ENCODE measurements around the gene C16orf82. TPM values are rescaled to one million over a fixed set of nuclear protein-coding genes. Genes with fewer than 3 reads are reported as not detected.

Gene C16orf82
- total and polyA plus RNA-seq, 9 of the 15 experiments (the other 6 are each of a cell fraction or from before 2014, with no cell fraction given): not detected

DNA sequence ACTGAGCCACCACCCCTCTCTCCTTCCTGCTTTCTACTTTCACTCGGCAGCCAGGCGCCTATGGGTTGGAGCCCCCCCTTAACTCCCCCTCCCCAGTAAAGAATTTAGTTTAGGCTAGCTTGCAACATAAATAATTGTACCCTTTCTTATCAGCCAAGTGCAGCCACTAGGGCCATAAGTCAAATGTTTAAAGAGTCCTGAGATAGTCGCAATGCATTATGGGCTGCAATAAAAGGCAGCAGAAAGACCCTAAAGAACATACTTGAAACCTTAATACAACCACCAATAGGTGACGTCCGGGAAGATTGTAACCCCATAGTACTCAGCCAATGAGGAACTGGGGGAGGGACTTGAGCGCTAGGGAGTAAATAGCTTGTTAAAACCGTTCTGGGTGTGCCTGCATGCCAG is 40.5 kb downstream of the C16orf82 start (continued):
- TF ChIP-seq NR4A1 (CRISPR knock-in tag; IDR thresholded peaks at IDR 0.05) (no peak), NR4A1 (tag; IDR thresholded peaks at IDR 0.05) (no peak), CEBPG (CRISPR knock-in tag; IDR thresholded peaks at IDR 0.05) (no peak), CEBPG (tag; conservative IDR thresholded peaks at IDR 0.05 in 1 of 2, IDR thresholded peaks at IDR 0.05 in 1 of 2) (peak in 1 of 2 experiments; percentile 48; a peak in 1 of 4 replicates), SMARCC2 (IDR thresholded peaks at IDR 0.05; ENCODE audit: low read depth) (no peak), EHMT2 (IDR thresholded peaks at IDR 0.05) (no peak), ARID2 (IDR thresholded peaks at IDR 0.05) (no peak), ZNF584 (CRISPR knock-in tag; IDR thresholded peaks at IDR 0.05; ENCODE audit: low read depth) (no peak), PHF20 (IDR thresholded peaks at IDR 0.05; ENCODE audit: partially characterized antibody) (no peak), SRSF7 (optimal IDR thresholded peaks at IDR 0.05; ENCODE audit: low read depth, low read length) (no peak)
- TF ChIP-seq, protein P1, sequence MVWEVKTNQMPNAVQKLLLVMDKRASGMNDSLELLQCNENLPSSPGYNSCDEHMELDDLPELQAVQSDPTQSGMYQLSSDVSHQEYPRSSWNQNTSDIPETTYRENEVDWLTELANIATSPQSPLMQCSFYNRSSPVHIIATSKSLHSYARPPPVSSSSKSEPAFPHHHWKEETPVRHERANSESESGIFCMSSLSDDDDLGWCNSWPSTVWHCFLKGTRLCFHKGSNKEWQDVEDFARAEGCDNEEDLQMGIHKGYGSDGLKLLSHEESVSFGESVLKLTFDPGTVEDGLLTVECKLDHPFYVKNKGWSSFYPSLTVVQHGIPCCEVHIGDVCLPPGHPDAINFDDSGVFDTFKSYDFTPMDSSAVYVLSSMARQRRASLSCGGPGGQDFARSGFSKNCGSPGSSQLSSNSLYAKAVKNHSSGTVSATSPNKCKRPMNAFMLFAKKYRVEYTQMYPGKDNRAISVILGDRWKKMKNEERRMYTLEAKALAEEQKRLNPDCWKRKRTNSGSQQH (CRISPR knock-in tag; IDR thresholded peaks at IDR 0.05): no peak
- TF ChIP-seq, protein P2, sequence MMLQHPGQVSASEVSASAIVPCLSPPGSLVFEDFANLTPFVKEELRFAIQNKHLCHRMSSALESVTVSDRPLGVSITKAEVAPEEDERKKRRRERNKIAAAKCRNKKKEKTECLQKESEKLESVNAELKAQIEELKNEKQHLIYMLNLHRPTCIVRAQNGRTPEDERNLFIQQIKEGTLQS (IDR thresholded peaks at IDR 0.05): no peak
- TF ChIP-seq, protein P2 (CRISPR knock-in tag; conservative IDR thresholded peaks at IDR 0.05): no peak
- TF ChIP-seq, protein P3, sequence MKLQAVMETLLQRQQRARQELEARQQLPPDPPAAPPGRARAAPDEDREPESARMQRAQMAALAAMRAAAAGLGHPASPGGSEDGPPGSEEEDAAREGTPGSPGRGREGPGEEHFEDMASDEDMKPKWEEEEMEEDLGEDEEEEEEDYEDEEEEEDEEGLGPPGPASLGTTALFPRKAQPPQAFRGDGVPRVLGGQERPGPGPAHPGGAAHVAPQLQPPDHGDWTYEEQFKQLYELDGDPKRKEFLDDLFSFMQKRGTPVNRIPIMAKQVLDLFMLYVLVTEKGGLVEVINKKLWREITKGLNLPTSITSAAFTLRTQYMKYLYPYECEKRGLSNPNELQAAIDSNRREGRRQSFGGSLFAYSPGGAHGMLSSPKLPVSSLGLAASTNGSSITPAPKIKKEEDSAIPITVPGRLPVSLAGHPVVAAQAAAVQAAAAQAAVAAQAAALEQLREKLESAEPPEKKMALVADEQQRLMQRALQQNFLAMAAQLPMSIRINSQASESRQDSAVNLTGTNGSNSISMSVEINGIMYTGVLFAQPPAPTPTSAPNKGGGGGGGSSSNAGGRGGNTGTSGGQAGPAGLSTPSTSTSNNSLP (IDR thresholded peaks at IDR 0.05; ENCODE audit: borderline replicate concordance, low read depth, low read length): 0 out of 2 replicates have a peak, but pooled peaks have one; percentile 24
- TF ChIP-seq, protein P4, sequence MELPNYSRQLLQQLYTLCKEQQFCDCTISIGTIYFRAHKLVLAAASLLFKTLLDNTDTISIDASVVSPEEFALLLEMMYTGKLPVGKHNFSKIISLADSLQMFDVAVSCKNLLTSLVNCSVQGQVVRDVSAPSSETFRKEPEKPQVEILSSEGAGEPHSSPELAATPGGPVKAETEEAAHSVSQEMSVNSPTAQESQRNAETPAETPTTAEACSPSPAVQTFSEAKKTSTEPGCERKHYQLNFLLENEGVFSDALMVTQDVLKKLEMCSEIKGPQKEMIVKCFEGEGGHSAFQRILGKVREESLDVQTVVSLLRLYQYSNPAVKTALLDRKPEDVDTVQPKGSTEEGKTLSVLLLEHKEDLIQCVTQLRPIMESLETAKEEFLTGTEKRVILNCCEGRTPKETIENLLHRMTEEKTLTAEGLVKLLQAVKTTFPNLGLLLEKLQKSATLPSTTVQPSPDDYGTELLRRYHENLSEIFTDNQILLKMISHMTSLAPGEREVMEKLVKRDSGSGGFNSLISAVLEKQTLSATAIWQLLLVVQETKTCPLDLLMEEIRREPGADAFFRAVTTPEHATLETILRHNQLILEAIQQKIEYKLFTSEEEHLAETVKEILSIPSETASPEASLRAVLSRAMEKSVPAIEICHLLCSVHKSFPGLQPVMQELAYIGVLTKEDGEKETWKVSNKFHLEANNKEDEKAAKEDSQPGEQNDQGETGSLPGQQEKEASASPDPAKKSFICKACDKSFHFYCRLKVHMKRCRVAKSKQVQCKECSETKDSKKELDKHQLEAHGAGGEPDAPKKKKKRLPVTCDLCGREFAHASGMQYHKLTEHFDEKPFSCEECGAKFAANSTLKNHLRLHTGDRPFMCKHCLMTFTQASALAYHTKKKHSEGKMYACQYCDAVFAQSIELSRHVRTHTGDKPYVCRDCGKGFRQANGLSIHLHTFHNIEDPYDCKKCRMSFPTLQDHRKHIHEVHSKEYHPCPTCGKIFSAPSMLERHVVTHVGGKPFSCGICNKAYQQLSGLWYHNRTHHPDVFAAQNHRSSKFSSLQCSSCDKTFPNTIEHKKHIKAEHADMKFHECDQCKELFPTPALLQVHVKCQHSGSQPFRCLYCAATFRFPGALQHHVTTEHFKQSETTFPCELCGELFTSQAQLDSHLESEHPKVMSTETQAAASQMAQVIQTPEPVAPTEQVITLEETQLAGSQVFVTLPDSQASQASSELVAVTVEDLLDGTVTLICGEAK (IDR thresholded peaks at IDR 0.05): no peak
- TF ChIP-seq, protein P4 (CRISPR knock-in tag; IDR thresholded peaks at IDR 0.05): no peak
